ENCODE results near the gene TEDC2. TPM values are rescaled to one million over a fixed set of nuclear protein-coding genes. Genes with fewer than 3 reads are reported as not detected.

TEDC2 gene
- total RNA-seq, 1 experiment from 2014 or later, result 35.5 TPM

- DNase-seq, result no peak
- Histone ChIP-seq H3K9me2 (replicated peaks; ENCODE audit: low read length) (no peaks in the 10 kb centered on the region), H3K36me3 (ENCODE audit: low read depth, low read length) (no peaks in the 10 kb centered on the region), H3K79me2 (ENCODE audit: low read length) (no peaks in the 10 kb centered on the region), H4K20me1 (ENCODE audit: low read length) (no peaks in the 10 kb centered on the region), H3K4me1 (ENCODE audit: insufficient read depth, low read length) (no peaks in the 10 kb centered on the region), H3K9ac (ENCODE audit: low read length) (no peak overlapping the region), H3K4me2 (ENCODE audit: low read length) (no peak overlapping the region), H3K27ac (ENCODE audit: low read length) (no peak overlapping the region), H3K27me3 (ENCODE audit: low read length) (no peaks in the 10 kb centered on the region), H3K4me3 (ENCODE audit: low read length) (no peak overlapping the region), H3F3A (ENCODE audit: low read length, unreplicated experiment) (no peaks in the 10 kb centered on the region), H3K9me3 (ENCODE audit: low read length) (no peaks in the 10 kb centered on the region), H2AFZ (ENCODE audit: low read length) (no peak overlapping the region)
- ChIA-PET CTCF (no interaction called here), POLR2A (ENCODE audit: unreplicated experiment) (no interaction called here)
- no peak for ATAC-seq
- BruUV-seq (replicated peaks), result no TSS peak
- intact Hi-C loops (cut with micrococcal nuclease), result no loop called here
- TF ChIP-seq, protein P1, sequence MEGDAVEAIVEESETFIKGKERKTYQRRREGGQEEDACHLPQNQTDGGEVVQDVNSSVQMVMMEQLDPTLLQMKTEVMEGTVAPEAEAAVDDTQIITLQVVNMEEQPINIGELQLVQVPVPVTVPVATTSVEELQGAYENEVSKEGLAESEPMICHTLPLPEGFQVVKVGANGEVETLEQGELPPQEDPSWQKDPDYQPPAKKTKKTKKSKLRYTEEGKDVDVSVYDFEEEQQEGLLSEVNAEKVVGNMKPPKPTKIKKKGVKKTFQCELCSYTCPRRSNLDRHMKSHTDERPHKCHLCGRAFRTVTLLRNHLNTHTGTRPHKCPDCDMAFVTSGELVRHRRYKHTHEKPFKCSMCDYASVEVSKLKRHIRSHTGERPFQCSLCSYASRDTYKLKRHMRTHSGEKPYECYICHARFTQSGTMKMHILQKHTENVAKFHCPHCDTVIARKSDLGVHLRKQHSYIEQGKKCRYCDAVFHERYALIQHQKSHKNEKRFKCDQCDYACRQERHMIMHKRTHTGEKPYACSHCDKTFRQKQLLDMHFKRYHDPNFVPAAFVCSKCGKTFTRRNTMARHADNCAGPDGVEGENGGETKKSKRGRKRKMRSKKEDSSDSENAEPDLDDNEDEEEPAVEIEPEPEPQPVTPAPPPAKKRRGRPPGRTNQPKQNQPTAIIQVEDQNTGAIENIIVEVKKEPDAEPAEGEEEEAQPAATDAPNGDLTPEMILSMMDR (conservative IDR thresholded peaks at IDR 0.05; ENCODE audit: low read depth, low read length), result no peak
- TF ChIP-seq EZH2phosphoT487 (IDR thresholded peaks at IDR 0.05; ENCODE audit: borderline replicate concordance, low read length) (no peak), EZH2 (IDR thresholded peaks at IDR 0.05; ENCODE audit: low read length, unreplicated experiment) (no peak)
Measured at GRCh38 chr16:2499890-2500429, 40.1 kb downstream of the TEDC2 start.

DNA sequence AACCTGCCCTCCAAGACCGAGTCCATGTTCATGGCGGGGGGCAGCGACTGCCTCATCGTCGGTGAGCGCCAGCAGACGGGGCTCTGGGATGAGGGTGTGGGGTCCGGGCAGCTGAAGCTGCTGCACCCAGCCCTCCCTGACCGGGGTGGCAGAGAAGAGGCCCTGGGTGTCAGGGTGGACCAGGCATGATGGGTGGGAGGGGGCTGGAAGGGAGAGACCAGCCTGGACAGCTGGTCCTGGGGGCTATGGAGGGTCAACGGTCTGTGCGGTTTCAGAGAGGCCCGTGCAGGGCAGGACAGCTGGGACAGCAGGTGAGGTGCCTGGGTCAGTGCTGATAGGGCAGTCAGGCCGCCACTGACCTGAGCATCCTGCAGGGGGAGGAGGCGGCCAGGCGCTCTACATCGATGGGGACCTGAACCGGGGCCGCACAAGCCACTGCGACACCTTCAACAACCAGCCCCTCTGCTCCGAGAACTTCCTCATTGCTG, 40.6 kb downstream of the TEDC2 start:
- Histone ChIP-seq H3K27ac (ENCODE audit: low read length) (no peak overlapping the region), H3K4me1 (ENCODE audit: insufficient read depth, low read length) (no peaks in the 10 kb centered on the region), H3K4me3 (ENCODE audit: low read length) (no peak overlapping the region), H3K4me2 (ENCODE audit: low read length) (no peak overlapping the region), H3K36me3 (ENCODE audit: low read depth, low read length) (no peaks in the 10 kb centered on the region), H3K27me3 (ENCODE audit: low read length) (no peaks in the 10 kb centered on the region), H3K9me3 (ENCODE audit: low read length) (no peaks in the 10 kb centered on the region), H4K20me1 (ENCODE audit: low read length) (no peaks in the 10 kb centered on the region), H2AFZ (ENCODE audit: low read length) (no peak overlapping the region), H3K79me2 (ENCODE audit: low read length) (no peaks in the 10 kb centered on the region), H3F3A (ENCODE audit: low read length, unreplicated experiment) (no peaks in the 10 kb centered on the region), H3K9me2 (replicated peaks; ENCODE audit: low read length) (no peaks in the 10 kb centered on the region), H3K9ac (ENCODE audit: low read length) (no peak overlapping the region)
- BruUV-seq (replicated peaks), result no TSS peak
- ChIA-PET POLR2A (ENCODE audit: unreplicated experiment) (no interaction called here), CTCF (no interaction called here)
- ATAC-seq (0 out of 2 replicates have a peak, but pooled peaks have one; percentile 16), DNase-seq (no peak)
- TF ChIP-seq EZH2phosphoT487 (IDR thresholded peaks at IDR 0.05; ENCODE audit: borderline replicate concordance, low read length) (no peak), EZH2 (IDR thresholded peaks at IDR 0.05; ENCODE audit: low read length, unreplicated experiment) (no peak)
- TF ChIP-seq, protein P1 (conservative IDR thresholded peaks at IDR 0.05; ENCODE audit: low read depth, low read length), result no peak
- intact Hi-C loops (cut with micrococcal nuclease), result no loop called here

All from PC-3 (cell line).